Measurements from ENCODE around the gene MYO16.

The MYO16 gene

DNA sequence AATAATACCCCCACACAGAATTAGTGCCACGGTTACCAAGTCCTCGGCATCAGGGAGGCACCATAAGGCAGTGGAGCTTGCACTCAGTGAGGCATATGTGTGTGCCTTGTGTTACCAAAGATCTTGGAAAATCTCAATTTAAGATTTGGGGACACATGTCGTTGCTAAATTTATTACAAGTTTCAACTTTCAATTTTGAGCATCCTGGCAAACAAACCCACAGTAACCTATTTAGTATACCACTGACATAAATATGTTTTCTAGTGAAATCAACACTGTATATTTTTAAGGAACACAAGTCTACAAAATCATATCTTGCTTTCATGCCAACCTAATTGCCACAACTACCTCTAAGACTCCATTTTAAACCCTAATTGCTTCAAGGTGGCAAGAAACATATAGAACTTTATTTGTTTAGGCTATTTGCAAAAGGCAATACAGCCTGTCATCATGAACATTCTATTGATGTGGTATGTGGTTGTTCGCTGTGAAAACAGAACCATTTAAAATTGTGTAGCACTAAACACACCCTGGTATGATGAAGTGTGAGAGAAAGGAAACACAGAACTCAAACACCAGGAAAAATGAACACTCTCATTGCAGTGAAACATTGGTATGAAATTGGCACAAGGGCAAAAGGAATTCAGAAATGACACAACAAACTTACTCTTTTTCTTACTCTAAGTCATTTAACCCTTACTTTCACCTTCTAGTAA is 625.9 kb downstream of the MYO16 start:
- DNase-seq, result no peak

DNA sequence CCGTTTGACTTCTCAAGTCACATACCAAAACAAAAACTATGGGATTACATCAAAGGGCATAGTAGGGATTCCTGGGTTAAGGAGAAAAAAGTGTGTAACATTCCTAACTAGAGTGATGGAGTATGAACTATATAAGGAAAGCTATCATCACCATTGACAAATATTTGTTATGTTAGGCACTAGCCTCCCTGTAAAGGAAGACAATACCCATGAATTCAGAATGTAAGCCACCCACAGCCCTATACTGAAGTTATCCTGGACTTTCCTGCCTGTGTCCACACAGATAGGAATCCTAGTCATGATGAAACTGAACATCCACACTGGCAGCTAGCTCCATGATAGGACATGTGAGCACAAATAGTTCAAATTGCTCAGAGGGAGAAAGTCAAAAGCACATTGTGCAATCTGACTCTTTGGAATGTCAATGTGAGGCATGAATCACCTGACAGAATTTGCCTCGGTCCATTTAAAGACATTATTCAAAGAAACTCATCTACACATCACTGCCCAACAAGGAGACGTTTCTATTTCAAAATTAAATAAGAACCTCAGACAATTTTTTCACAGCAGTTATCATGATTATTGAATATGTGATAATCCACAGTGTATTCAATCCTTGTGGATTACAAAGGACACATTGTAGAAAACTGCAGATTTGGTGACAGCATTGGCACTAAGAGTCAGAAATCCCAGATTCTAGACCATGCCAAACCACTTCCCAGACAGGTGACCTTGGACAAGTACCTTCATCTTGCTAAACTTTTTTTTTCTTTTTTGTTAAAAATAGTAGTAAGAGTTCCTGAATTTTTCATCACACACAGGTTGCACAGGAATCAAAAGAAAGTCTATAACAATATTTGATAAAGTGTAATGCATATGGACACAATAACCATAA is 627.7 kb downstream of the MYO16 start:
- DNase-seq, result no peak
